Activated T-helper 1 cell treated with anti-CD3 and anti-CD28 coated beads, Interleukin-12 subunit alpha, Interleukin-12 subunit beta, Interleukin-2, Interleukin-4 antibody, amounts not matched to agents 30 ng/mL and 10 ng/mL and 1 ng/mL, durations not matched to agents 14 hours and 24 hours and 36 hours (primary cell): ENCODE measurements around the gene CIBAR2. TPM values are rescaled to one million over a fixed set of nuclear protein-coding genes. Genes with fewer than 3 reads are reported as not detected.

Experiments
- DNase-seq: peaks from one replicate; pipeline ENCODE4 v3.0.0; 2021; ENCODE audit warnings: low spot score
- H3K27ac Mint-ChIP-seq: one replicate; pipeline ENCODE4 v1.8.0; 2021; ENCODE audit warnings: mild to moderate bottlenecking, mixed read lengths
- H3K27me3 Mint-ChIP-seq: one replicate; pipeline ENCODE4 v1.8.0; 2022; ENCODE audit warnings: mild to moderate bottlenecking, moderate library complexity, mixed read lengths; ENCODE audit not compliant: insufficient read depth
- H3K36me3 Mint-ChIP-seq: one replicate; pipeline ENCODE4 v1.8.0; 2021; ENCODE audit warnings: low read depth, mixed read lengths
- H3K4me1 Mint-ChIP-seq: one replicate; pipeline ENCODE4 v1.8.0; 2021; ENCODE audit warnings: low read depth, mixed read lengths
- H3K4me3 Mint-ChIP-seq: one replicate; pipeline ENCODE4 v1.8.0; 2021; ENCODE audit warnings: mild to moderate bottlenecking, moderate library complexity, mixed read lengths
- H3K9me3 Mint-ChIP-seq: one replicate; pipeline ENCODE4 v1.8.0; 2021; ENCODE audit warnings: mixed read lengths
- intact Hi-C: fragments of 100-400 bp; cut with micrococcal nuclease; formaldehyde crosslinking; loops from one replicate; pipeline ENCODE4 v1.15.1; 2024
- total RNA-seq: library from RNA; stranded (reverse); gene quantifications from 2 replicates; pipeline ENCODE4 v1.2.3, GENCODE V29; 2022

CIBAR2 gene
- total RNA-seq, 1 donor from 2014 or later: not detected

GRCh38 chr16:85051067-85051581 is 61.1 kb downstream of the CIBAR2 start:
- intact Hi-C loops: loop anchor here (10.0 kb wide), 1 partner anchor 504 kb away; no protein-coding TSS in a partner anchor
- H3K36me3 Mint-ChIP-seq: peaks cover 8% of the 10 kb centered on the region
- peaks cover 28% of the 10 kb centered on the region for H3K4me1 Mint-ChIP-seq

GRCh38 chr16:85049706-85050305 is 62.5 kb downstream of the CIBAR2 start:
- peaks cover 16% of the 10 kb centered on the region for H3K4me1 Mint-ChIP-seq
- H3K27ac Mint-ChIP-seq: no peak overlapping the region
- intact Hi-C loops: loop anchor here (10.0 kb wide), 1 partner anchor 505 kb away; no protein-coding TSS in a partner anchor
- no peak for DNase-seq
- H3K4me3 Mint-ChIP-seq: no peak overlapping the region
- no peaks in the 10 kb centered on the region for H3K9me3 Mint-ChIP-seq
- peaks cover 8% of the 10 kb centered on the region for H3K27me3 Mint-ChIP-seq
- peaks cover 7% of the 10 kb centered on the region for H3K36me3 Mint-ChIP-seq

More at GRCh38 chr16:85051067-85051581, 61.1 kb downstream of the CIBAR2 start:
- H3K9me3 Mint-ChIP-seq: no peaks in the 10 kb centered on the region
- H3K27ac Mint-ChIP-seq: no peak overlapping the region
- peaks cover 8% of the 10 kb centered on the region for H3K27me3 Mint-ChIP-seq
- DNase-seq: no peak
- H3K4me3 Mint-ChIP-seq: no peak overlapping the region

- Mint-ChIP-seq H3K27ac (no peak overlapping the region), H3K4me1 (peaks cover 16% of the 10 kb centered on the region), H3K27me3 (peaks cover 8% of the 10 kb centered on the region), H3K9me3 (no peaks in the 10 kb centered on the region), H3K4me3 (no peak overlapping the region), H3K36me3 (peaks cover 7% of the 10 kb centered on the region)
- intact Hi-C loops: no loop called here
- no peak for DNase-seq
These were observed 63.2 kb downstream of the CIBAR2 start for GRCh38 chr16:85048921-85049562.

Other genes starting within 250 kb of the CIBAR2 start
- 29.0 and 30.6 TPM in 2 replicates for gene ZDHHC7, start 100.9 kb downstream of the CIBAR2 start, total RNA-seq
- 12.6 and 12.9 TPM in 2 replicates for gene KIAA0513, start 84.7 kb downstream of the CIBAR2 start, total RNA-seq